ENCODE measurements around the gene PEX16.

Gene PEX16

GRCh38 chr11:45919806-45920530 lies 2.3 kb upstream of the PEX16 start:
- DNase-seq (ENCODE audit: insufficient read length, low spot score) (no peak), FAIRE-seq (no peak)
- TF ChIP-seq PAX5 (IDR thresholded peaks at IDR 0.05; ENCODE audit: insufficient read depth, low read length, severe bottlenecking) (no peak), SPI1 (IDR thresholded peaks at IDR 0.05; ENCODE audit: low read depth, low read length) (no peak), POLR2AphosphoS5 (IDR thresholded peaks at IDR 0.05; ENCODE audit: low read depth, low read length) (no peak), TAF1 (IDR thresholded peaks at IDR 0.05; ENCODE audit: low read depth, low read length) (no peak), POU2F2 (IDR thresholded peaks at IDR 0.05; ENCODE audit: low read depth, low read length) (no peak), POLR2A (IDR thresholded peaks at IDR 0.05; ENCODE audit: low read depth, low read length) (no peak)

- DNase-seq (ENCODE audit: insufficient read length, low spot score) (no peak), FAIRE-seq (no peak)
- TF ChIP-seq POU2F2 (IDR thresholded peaks at IDR 0.05; ENCODE audit: low read depth, low read length) (no peak), TAF1 (IDR thresholded peaks at IDR 0.05; ENCODE audit: low read depth, low read length) (no peak), PAX5 (IDR thresholded peaks at IDR 0.05; ENCODE audit: insufficient read depth, low read length, severe bottlenecking) (no peak), SPI1 (IDR thresholded peaks at IDR 0.05; ENCODE audit: low read depth, low read length) (no peak), POLR2AphosphoS5 (IDR thresholded peaks at IDR 0.05; ENCODE audit: low read depth, low read length) (no peak), POLR2A (IDR thresholded peaks at IDR 0.05; ENCODE audit: low read depth, low read length) (no peak)
These were observed 1.4 kb upstream of the PEX16 start for GRCh38 chr11:45918962-45919675.

- peak; percentile 76 for FAIRE-seq
- TF ChIP-seq POU2F2 (IDR thresholded peaks at IDR 0.05; ENCODE audit: low read depth, low read length) (no peak), POLR2AphosphoS5 (IDR thresholded peaks at IDR 0.05; ENCODE audit: low read depth, low read length) (no peak)
- DNase-seq (ENCODE audit: insufficient read length, low spot score), result no peak
These were observed 759 bp upstream of the PEX16 start for GRCh38 chr11:45918331-45918941.

GRCh38 chr11:45917286-45917622 lies 423 bp downstream of the PEX16 start:
- TF ChIP-seq POLR2A (IDR thresholded peaks at IDR 0.05; ENCODE audit: low read depth, low read length) (no peak), POLR2AphosphoS5 (IDR thresholded peaks at IDR 0.05; ENCODE audit: low read depth, low read length) (no peak), TAF1 (IDR thresholded peaks at IDR 0.05; ENCODE audit: low read depth, low read length) (no peak), POU2F2 (IDR thresholded peaks at IDR 0.05; ENCODE audit: low read depth, low read length) (no peak), PAX5 (IDR thresholded peaks at IDR 0.05; ENCODE audit: insufficient read depth, low read length, severe bottlenecking) (no peak), SPI1 (IDR thresholded peaks at IDR 0.05; ENCODE audit: low read depth, low read length) (no peak)
- FAIRE-seq, result peak; percentile 26

GRCh38 chr11:45915446-45915845 lies 2.2 kb downstream of the PEX16 start:
- TF ChIP-seq SPI1 (IDR thresholded peaks at IDR 0.05; ENCODE audit: low read depth, low read length), result no peak
- no peak for TF ChIP-seq POLR2AphosphoS5 (IDR thresholded peaks at IDR 0.05; ENCODE audit: low read depth, low read length)
- no peak for TF ChIP-seq PAX5 (IDR thresholded peaks at IDR 0.05; ENCODE audit: insufficient read depth, low read length, severe bottlenecking)
- TF ChIP-seq POU2F2 (IDR thresholded peaks at IDR 0.05; ENCODE audit: low read depth, low read length), result no peak
- no peak for TF ChIP-seq TAF1 (IDR thresholded peaks at IDR 0.05; ENCODE audit: low read depth, low read length)
- no peak for TF ChIP-seq POLR2A (IDR thresholded peaks at IDR 0.05; ENCODE audit: low read depth, low read length)
- FAIRE-seq (no peak), DNase-seq (ENCODE audit: insufficient read length, low spot score) (no peak)

More at GRCh38 chr11:45917286-45917622, 423 bp downstream of the PEX16 start:
- DNase-seq (ENCODE audit: insufficient read length, low spot score), result no peak

GRCh38 chr11:45913942-45914635 lies 3.6 kb downstream of the PEX16 start:
- TF ChIP-seq SPI1 (IDR thresholded peaks at IDR 0.05; ENCODE audit: low read depth, low read length) (no peak), POLR2AphosphoS5 (IDR thresholded peaks at IDR 0.05; ENCODE audit: low read depth, low read length) (no peak), POLR2A (IDR thresholded peaks at IDR 0.05; ENCODE audit: low read depth, low read length) (no peak), POU2F2 (IDR thresholded peaks at IDR 0.05; ENCODE audit: low read depth, low read length) (no peak), TAF1 (IDR thresholded peaks at IDR 0.05; ENCODE audit: low read depth, low read length) (no peak), PAX5 (IDR thresholded peaks at IDR 0.05; ENCODE audit: insufficient read depth, low read length, severe bottlenecking) (no peak)
- FAIRE-seq (no peak), DNase-seq (ENCODE audit: insufficient read length, low spot score) (no peak)

- TF ChIP-seq POLR2A (IDR thresholded peaks at IDR 0.05; ENCODE audit: low read depth, low read length) (no peak), POLR2AphosphoS5 (IDR thresholded peaks at IDR 0.05; ENCODE audit: low read depth, low read length) (no peak), PAX5 (IDR thresholded peaks at IDR 0.05; ENCODE audit: insufficient read depth, low read length, severe bottlenecking) (no peak), SPI1 (IDR thresholded peaks at IDR 0.05; ENCODE audit: low read depth, low read length) (no peak), TAF1 (IDR thresholded peaks at IDR 0.05; ENCODE audit: low read depth, low read length) (no peak), POU2F2 (IDR thresholded peaks at IDR 0.05; ENCODE audit: low read depth, low read length) (no peak)
- no peak for FAIRE-seq
- DNase-seq (ENCODE audit: insufficient read length, low spot score), result no peak
These were observed 4.2 kb downstream of the PEX16 start for GRCh38 chr11:45913514-45913913.

GRCh38 chr11:45910623-45911022 lies 7.1 kb downstream of the PEX16 start:
- TF ChIP-seq POLR2A (IDR thresholded peaks at IDR 0.05; ENCODE audit: low read depth, low read length) (no peak), POLR2AphosphoS5 (IDR thresholded peaks at IDR 0.05; ENCODE audit: low read depth, low read length) (no peak), SPI1 (IDR thresholded peaks at IDR 0.05; ENCODE audit: low read depth, low read length) (no peak), TAF1 (IDR thresholded peaks at IDR 0.05; ENCODE audit: low read depth, low read length) (no peak), PAX5 (IDR thresholded peaks at IDR 0.05; ENCODE audit: insufficient read depth, low read length, severe bottlenecking) (no peak), POU2F2 (IDR thresholded peaks at IDR 0.05; ENCODE audit: low read depth, low read length) (no peak)
- no peak for DNase-seq (ENCODE audit: insufficient read length, low spot score)
- no peak for FAIRE-seq
